HG03439 (cell line): ENCODE data around the gene PAX7.

ENCODE experiments used
- ATAC-seq: cut with Tn5 transposase; IDR thresholded peaks from one replicate; pipeline ENCODE4 v1.9.1; 2021; ENCODE audit warnings: mild to moderate bottlenecking, moderate library complexity; ENCODE audit not compliant: unreplicated experiment

PAX7 gene

GRCh38 chr1:18640228-18641004 lies 9.8 kb downstream of the PAX7 start:
- ATAC-seq = no peak

- ATAC-seq = no peak
Observed at GRCh38 chr1:18641005-18641941, 10.6 kb downstream of the PAX7 start.

- ATAC-seq = no peak
Observed at GRCh38 chr1:18642278-18643095, 11.8 kb downstream of the PAX7 start.

GRCh38 chr1:18643154-18644012 lies 12.7 kb downstream of the PAX7 start:
- no peak for ATAC-seq

GRCh38 chr1:18644013-18644399 lies 13.4 kb downstream of the PAX7 start:
- no peak for ATAC-seq

- no peak for ATAC-seq
Observed at GRCh38 chr1:18644446-18644845, 13.8 kb downstream of the PAX7 start.

GRCh38 chr1:18644973-18645746 lies 14.5 kb downstream of the PAX7 start:
- ATAC-seq = no peak

GRCh38 chr1:18645747-18646090 lies 15.1 kb downstream of the PAX7 start:
- no peak for ATAC-seq

- ATAC-seq = no peak
Observed at GRCh38 chr1:18646091-18646785, 15.6 kb downstream of the PAX7 start.

GRCh38 chr1:18646786-18647410 lies 16.3 kb downstream of the PAX7 start:
- ATAC-seq = no peak

GRCh38 chr1:18647681-18648214 lies 17.1 kb downstream of the PAX7 start:
- no peak for ATAC-seq

GRCh38 chr1:18649693-18650370 lies 19.2 kb downstream of the PAX7 start:
- no peak for ATAC-seq

- ATAC-seq = no peak
Observed at GRCh38 chr1:18651713-18652112, 21.1 kb downstream of the PAX7 start.

- no peak for ATAC-seq
Observed at GRCh38 chr1:18652791-18653190, 22.1 kb downstream of the PAX7 start.

- no peak for ATAC-seq
Observed at GRCh38 chr1:18653367-18653766, 22.7 kb downstream of the PAX7 start.

- ATAC-seq = no peak
Observed at GRCh38 chr1:18653916-18654315, 23.3 kb downstream of the PAX7 start.

- no peak for ATAC-seq
Observed at GRCh38 chr1:18654599-18654998, 24.0 kb downstream of the PAX7 start.
